Measurements from ENCODE around the gene TRIM13. TPM values are rescaled to one million over a fixed set of nuclear protein-coding genes. Genes with fewer than 3 reads are reported as not detected.
"Not testable (repeated sequence)": the region's sequence is repeated elsewhere in the genome, so short reads cannot be mapped to it uniquely, and the experiment has no call there.

Gene TRIM13
- total RNA-seq (10 to 100 TPM in 4 of 5 donors, 1 to 10 TPM in 1; 4.1 to 23.7 (median 16.1) TPM), polyA plus RNA-seq (10 to 100 TPM in 1 of 3 donors, 1 to 10 TPM in 2; 7.5 to 18.6 (median 8.3) TPM)
- long read RNA-seq, donor 1, partial matches to known transcripts, result 0 of 6 reads
- long read RNA-seq, donor 1, other reads (novel, unspliced or antisense), result 0 of 6 reads
- long read RNA-seq, donor 2, full-length matches to known transcripts, result 7 of 7 reads
- long read RNA-seq, donor 2, partial matches to known transcripts, result 0 of 7 reads
- long read RNA-seq, donor 2, other reads (novel, unspliced or antisense), result 0 of 7 reads
- long read RNA-seq, donor 3, partial matches to known transcripts, result 0 of 6 reads
- long read RNA-seq, donor 3, other reads (novel, unspliced or antisense), result 0 of 6 reads
- long read RNA-seq, donor 4, partial matches to known transcripts, result 0 of 2 reads
- long read RNA-seq, donor 4, other reads (novel, unspliced or antisense), result 0 of 2 reads
- long read RNA-seq, donor 5, transcript TRIM13-204 (3 exons, 2,607 nt), result major isoform, 8 of 11 reads
- long read RNA-seq, donor 5, partial matches to known transcripts, result 0 of 11 reads
- long read RNA-seq, donor 5, other reads (novel, unspliced or antisense), result 0 of 11 reads
- long read RNA-seq, donor 6, full-length matches to known transcripts, result 16 of 16 reads
- long read RNA-seq, donor 6, partial matches to known transcripts, result 0 of 16 reads
- long read RNA-seq, donor 6, other reads (novel, unspliced or antisense), result 0 of 16 reads
- long read RNA-seq, donor 7, partial matches to known transcripts, result 0 of 7 reads
- long read RNA-seq, donor 7, other reads (novel, unspliced or antisense), result 0 of 7 reads
- long read RNA-seq, donor 8, full-length matches to known transcripts, result 9 of 9 reads
- long read RNA-seq, donor 8, partial matches to known transcripts, result 0 of 9 reads
- long read RNA-seq, donor 8, other reads (novel, unspliced or antisense), result 0 of 9 reads
- long read RNA-seq, donor 9, transcript TRIM13-206 (3 exons, 1,489 nt), result major isoform, 8 of 11 reads
- long read RNA-seq, donor 9, partial matches to known transcripts, result 0 of 11 reads
- long read RNA-seq, donor 9, other reads (novel, unspliced or antisense), result 0 of 11 reads
- long read RNA-seq, donor 10, partial matches to known transcripts, result 0 of 1 reads
- long read RNA-seq, donor 10, other reads (novel, unspliced or antisense), result 0 of 1 reads

- intact Hi-C loops (cut with DNase I; ENCODE audit: low total_unique reads), result no loop called here
- H3K4me3 ChIP-seq, result peak within 1 kb of the TSS; percentile 57 to 86 (median 82)
- TF ChIP-seq EP300 (IDR thresholded peaks at IDR 0.05) (no peak), POLR2AphosphoS5 (IDR thresholded peaks at IDR 0.05) (peak in 1 of 3 donors; percentile 4), CTCF (IDR thresholded peaks at IDR 0.05) (peak in 5 of 7 experiments; percentile 51 to 73 (median 67))
- H3K27me3 ChIP-seq, result no peaks in the 10 kb centered on the region
- peak; percentile 91 to 97 for DNase-seq
- peaks cover 19 to 54% (median 45%) of the 10 kb centered on the region in 4 donors for H3K4me1 ChIP-seq
- H3K36me3 ChIP-seq, result peaks cover 0 to 19% (median 15%) of the 10 kb centered on the region in 4 donors
- WGBS, 5 donors, result 0 to 1% (median 1%) methylated on average over 34 to 54 of the region's 56 CpGs
- no peaks in the 10 kb centered on the region for H3K9me3 ChIP-seq
- H3K27ac ChIP-seq, result peak within 1 kb of the TSS; percentile 94 to 100 (median 99)
Measured at GRCh38 chr13:49996951-49997895, at the start of gene TRIM13. TRIM13 (plus strand) TSS chr13:49997042; CDS start chr13:50011941, 14,899 bp downstream.

DNA sequence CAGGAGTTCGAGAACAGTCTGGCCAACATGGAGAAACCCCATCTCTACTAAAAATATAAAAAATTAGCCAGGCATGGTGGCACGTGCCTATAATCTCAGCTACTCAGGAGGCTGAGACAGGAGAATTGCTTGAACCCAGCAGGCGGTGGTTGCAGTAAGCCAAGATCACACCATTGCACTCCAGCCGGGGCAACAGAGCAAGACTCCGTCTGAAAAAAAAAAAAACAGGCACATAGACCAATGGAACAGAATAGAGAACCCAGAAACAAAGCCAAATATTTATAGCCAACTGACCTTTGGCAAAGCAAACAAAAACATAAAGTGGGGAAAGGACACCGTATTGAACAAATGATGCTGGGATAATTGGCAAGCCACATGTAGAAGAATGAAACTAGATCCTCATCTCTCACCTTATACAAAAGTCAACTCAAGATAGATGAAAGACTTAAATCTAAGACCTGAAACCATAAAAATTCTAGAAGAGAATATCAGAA lies 48.0 kb upstream of the TRIM13 start:
- H3K4me1 ChIP-seq; intact Hi-C loops (cut with DNase I; ENCODE audit: low total_unique reads); H3K4me3 ChIP-seq; H3K27ac ChIP-seq; H3K27me3 ChIP-seq; DNase-seq; H3K36me3 ChIP-seq; H3K9me3 ChIP-seq: not testable (repeated sequence)
- 83 to 89% (median 86%) methylated on average over 6 of the region's 6 CpGs for WGBS, 5 donors

DNA sequence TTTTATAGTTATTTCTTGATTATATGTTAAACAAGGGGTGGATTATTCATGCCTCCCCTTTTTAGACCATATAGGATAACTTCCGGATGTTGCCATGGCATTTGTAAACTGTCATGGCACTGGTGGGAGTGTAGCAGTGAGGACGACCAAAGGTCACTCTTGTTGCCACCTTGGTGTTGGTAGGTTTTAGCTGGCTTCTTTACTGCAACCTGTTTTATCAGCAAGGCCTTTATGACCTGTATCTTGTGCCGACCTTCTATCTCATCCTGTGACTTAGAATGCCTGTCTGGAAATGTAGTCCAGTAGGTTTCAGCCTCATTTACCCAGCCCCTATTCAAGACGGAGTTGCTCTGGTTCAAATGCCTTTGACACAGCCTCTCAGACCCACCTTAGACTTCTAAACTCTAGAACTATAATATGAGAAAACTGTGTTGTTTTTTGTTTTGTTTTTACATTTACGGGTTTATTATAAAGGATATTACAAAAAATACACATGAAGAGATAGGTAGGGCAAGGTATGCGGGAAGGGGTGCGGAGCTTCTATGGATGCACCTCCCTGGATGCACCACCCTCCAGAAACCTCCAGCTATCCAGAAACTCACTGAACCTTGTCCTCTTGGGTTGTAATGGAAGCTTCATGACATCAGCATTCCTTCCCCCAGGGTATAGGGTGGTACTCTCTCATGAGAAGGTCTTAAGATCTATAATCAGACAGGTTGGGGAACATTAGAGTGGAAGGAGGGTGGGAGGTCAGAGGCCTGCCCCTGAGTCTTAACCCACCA lies 44.9 kb upstream of the TRIM13 start:
- DNase-seq, result no peak
- no peaks in the 10 kb centered on the region for H3K9me3 ChIP-seq
- H3K4me3 ChIP-seq, result no peak overlapping the region
- no peak for TF ChIP-seq CTCF (IDR thresholded peaks at IDR 0.05)
- TF ChIP-seq POLR2AphosphoS5 (IDR thresholded peaks at IDR 0.05), result no peak
- no peak for TF ChIP-seq EP300 (IDR thresholded peaks at IDR 0.05)
- no peak for TF ChIP-seq POLR2A (IDR thresholded peaks at IDR 0.05)
- no peaks in the 10 kb centered on the region for H3K36me3 ChIP-seq
- intact Hi-C loops (cut with DNase I; ENCODE audit: low total_unique reads), result no loop called here
- no peak overlapping the region for H3K27ac ChIP-seq
- H3K27me3 ChIP-seq, result no peaks in the 10 kb centered on the region
- 77 to 86% (median 80%) methylated on average over 7 of the region's 7 CpGs for WGBS, 5 donors
- H3K4me1 ChIP-seq, result peaks cover 0 to 6% (median 0%) of the 10 kb centered on the region in 4 donors
